GM18502 (cell line): Measurements from ENCODE around the gene SRPK2.
"Not testable (repeated sequence)": the region's sequence is repeated elsewhere in the genome, so short reads cannot be mapped to it uniquely, and the experiment has no call there.

ENCODE experiments used
- ATAC-seq: cut with Tn5 transposase; IDR thresholded peaks from one replicate; pipeline ENCODE4 v1.9.1; 2021; ENCODE audit warnings: mild to moderate bottlenecking; ENCODE audit not compliant: unreplicated experiment, poor library complexity

SRPK2 gene

GRCh38 chr7:105345725-105346124 lies 43.0 kb downstream of the SRPK2 start:
- no peak for ATAC-seq

- ATAC-seq: no peak
Observed at GRCh38 chr7:105345003-105345402, 43.7 kb downstream of the SRPK2 start.

- no peak for ATAC-seq
Observed at GRCh38 chr7:105339404-105340323, 49.1 kb downstream of the SRPK2 start.

- no peak for ATAC-seq
Observed at GRCh38 chr7:105337529-105337928, 51.2 kb downstream of the SRPK2 start.

GRCh38 chr7:105336009-105336408 lies 52.7 kb downstream of the SRPK2 start:
- ATAC-seq: no peak

GRCh38 chr7:105332661-105333060 lies 56.1 kb downstream of the SRPK2 start:
- not testable (repeated sequence) for ATAC-seq

GRCh38 chr7:105330526-105330925 lies 58.2 kb downstream of the SRPK2 start:
- ATAC-seq: no peak

GRCh38 chr7:105327201-105327600 lies 61.5 kb downstream of the SRPK2 start:
- no peak for ATAC-seq

- ATAC-seq: peak; percentile 75
Observed at GRCh38 chr7:105325216-105325904, 63.4 kb downstream of the SRPK2 start.

GRCh38 chr7:105324606-105325005 lies 64.1 kb downstream of the SRPK2 start:
- ATAC-seq: not testable (repeated sequence)

- ATAC-seq: no peak
Observed at GRCh38 chr7:105323366-105323765, 65.4 kb downstream of the SRPK2 start.

- no peak for ATAC-seq
Observed at GRCh38 chr7:105322655-105323277, 66.0 kb downstream of the SRPK2 start.

GRCh38 chr7:105321754-105322455 lies 66.8 kb downstream of the SRPK2 start:
- no peak for ATAC-seq

GRCh38 chr7:105320896-105321295 lies 67.8 kb downstream of the SRPK2 start:
- no peak for ATAC-seq

- ATAC-seq: no peak
Observed at GRCh38 chr7:105319578-105319977, 69.1 kb downstream of the SRPK2 start.

GRCh38 chr7:105316578-105317344 lies 72.0 kb downstream of the SRPK2 start:
- no peak for ATAC-seq

- no peak for ATAC-seq
Observed at GRCh38 chr7:105315357-105315756, 73.4 kb downstream of the SRPK2 start.

- peak; percentile 60 for ATAC-seq
Observed at GRCh38 chr7:105309235-105310169, 79.2 kb downstream of the SRPK2 start.
